ENCODE results near the gene UROC1. TPM values are rescaled to one million over a fixed set of nuclear protein-coding genes. Genes with fewer than 3 reads are reported as not detected.

Gene UROC1
- total and polyA plus RNA-seq, 9 of the 15 experiments (the other 6 are each of a cell fraction or from before 2014, with no cell fraction given), result not detected

- POLR2A ChIA-PET, result interaction anchor here (0.6 to 1.1 kb wide), 3 partner anchors 13 to 269 kb away, joined by 3 read pairs; no protein-coding TSS in a partner anchor
- no peak overlapping the region for H3K9ac ChIP-seq (ENCODE audit: insufficient read depth in 1 of 2, low read depth in 2 of 2, low read length in 2 of 2)
- no peaks in the 10 kb centered on the region; the same call in 2 of the 3 replicates for H3K79me2 ChIP-seq (ENCODE audit: control insufficient read depth, insufficient read depth, low read length)
- H3K4me2 ChIP-seq (ENCODE audit: insufficient read depth, low read length), result no peak overlapping the region
- no peak overlapping the region for H3K27ac ChIP-seq (ENCODE audit: extremely low read depth, low read depth, low read length)
- H3K4me3 ChIP-seq, result no peak overlapping the region
- intact Hi-C loops (cut with micrococcal nuclease) (no loop called here), in situ Hi-C loops (cut with MboI) (no loop called here)
- DNase-seq (ENCODE audit: extremely low read depth in 1 of 4, low spot score in 3 of 4) (no peak), FAIRE-seq (no peak), ATAC-seq (no peak)
- peaks cover 81% of the 10 kb centered on the region for H3K36me3 ChIP-seq (ENCODE audit: control insufficient read depth, insufficient read depth, low read length)
- no peaks in the 10 kb centered on the region for H3K4me1 ChIP-seq (replicated peaks in 1 of 2; ENCODE audit: control insufficient read depth in 2 of 2, insufficient read depth in 2 of 2, low read length in 2 of 2)
- WGBS (ENCODE audit: insufficient coverage, low coverage, missing lambda C conversion rate), result 81% methylated on average over 6 of the region's 7 CpGs
- CTCF ChIA-PET (ENCODE audit: low intra/inter-chr PET ratio), result no interaction called here
- no peaks in the 10 kb centered on the region for H4K20me1 ChIP-seq (replicated peaks; ENCODE audit: control insufficient read depth, insufficient read depth, low read length)
- no TSS peak for BruUV-seq (replicated peaks)
- TF ChIP-seq TAL1 (IDR thresholded peaks at IDR 0.05), result no peak
- TF ChIP-seq CGGBP1 (CRISPR knock-in tag; IDR thresholded peaks at IDR 0.05), result no peak
- TF ChIP-seq SAP30 (IDR thresholded peaks at IDR 0.05; ENCODE audit: borderline replicate concordance, insufficient read depth, low read depth, low read length, poor library complexity, severe bottlenecking), result no peak
- TF ChIP-seq CBX8 (IDR thresholded peaks at IDR 0.05; ENCODE audit: borderline replicate concordance, extremely low read depth, low read depth, low read length, poor library complexity, severe bottlenecking), result no peak
- TF ChIP-seq CTBP1 (IDR thresholded peaks at IDR 0.05; ENCODE audit: borderline replicate concordance), result no peak
- TF ChIP-seq ZBTB7A (IDR thresholded peaks at IDR 0.05; ENCODE audit: borderline replicate concordance, control insufficient read depth, low read depth, low read length), result no peak
- no peak for TF ChIP-seq EP300 (IDR thresholded peaks at IDR 0.05; ENCODE audit: low read length)
- TF ChIP-seq DNMT1 (IDR thresholded peaks at IDR 0.05), result no peak
- TF ChIP-seq STAG1 (CRISPR knock-in tag; IDR thresholded peaks at IDR 0.05; ENCODE audit: borderline replicate concordance), result no peak
- TF ChIP-seq CBX3 (IDR thresholded peaks at IDR 0.05; ENCODE audit: borderline replicate concordance in 1 of 2, low read length in 2 of 2), result no peak
- no peak for TF ChIP-seq ETS1 (conservative IDR thresholded peaks at IDR 0.05; ENCODE audit: control insufficient read depth, low read depth, low read length)
- no peak overlapping the region for H2AFZ ChIP-seq (ENCODE audit: low read depth, low read length)
- no peaks in the 10 kb centered on the region for H3K9me3 ChIP-seq (replicated peaks; ENCODE audit: control insufficient read depth, insufficient read depth, low read depth, low read length)
- no peaks in the 10 kb centered on the region for H3K27me3 ChIP-seq (ENCODE audit: control insufficient read depth in 2 of 2, insufficient read depth in 2 of 2, low read length in 2 of 2)
- H3K9me1 ChIP-seq (ENCODE audit: control insufficient read depth, insufficient read depth, low read length), result no peaks in the 10 kb centered on the region
Measured at GRCh38 chr3:126460381-126460780, 57.2 kb downstream of the UROC1 start.
